K562 (cell line): ENCODE measurements around the gene TNNI2. TPM values are rescaled to one million over a fixed set of nuclear protein-coding genes. Genes with fewer than 3 reads are reported as not detected.

Experiments
- ATAC-seq: fragments of 200-7000 bp; cut with Tn5 transposase; 3 replicates; pipeline ENCODE4 v1.9.1; 2020; ENCODE audit warnings: moderate library complexity
- BruUV-seq: library from RNA; stranded (reverse); fragments of 400-500 nt; replicated peaks from 2 replicates; lab custom pipeline; 2021; lab: Mats Ljungman, UMichigan
- CTCF ChIA-PET: fragments of 300-600 bp; formaldehyde crosslinking; extraction: SDS; loops from one replicate; lab custom pipeline; 2021; ENCODE audit warnings: low intra/inter-chr PET ratio; lab: Yijun Ruan, JAX
- POLR2A ChIA-PET: fragments of 300-600, 350-650 bp; sonication (Branson Sonifier 250); formaldehyde crosslinking; extraction: SDS; loops from one replicate; lab custom pipeline; 2021; ENCODE audit warnings: antibody characterized with exemption, inconsistent platforms; lab: Yijun Ruan, JAX
- DNase-seq, 4 experiments: peaks; one replicate each; pipeline versions ENCODE4 v3.0.0 to v3.0.0-alpha.2; 2011 to 2018; ENCODE audit warnings: low spot score in 3 of 4, mixed read lengths in 3 of 4; ENCODE audit errors: extremely low read depth in 1 of 4
- FAIRE-seq: peaks from 2 replicates; lab custom pipeline; 2011; peaks lifted over from hg19 to GRCh38; lab: Jason Lieb, UNC
- H2AFZ ChIP-seq: 2 replicates; pipeline ENCODE4 v1.6.0; 2011; ENCODE audit warnings: low read depth, low read length, control low read depth, inconsistent platforms
- H3K27ac ChIP-seq: fragments of 200-600 bp; 3 replicates; pipeline ENCODE4 v1.8.0; 2011; ENCODE audit warnings: low read depth, mild to moderate bottlenecking, control low read depth, inconsistent platforms, low read length, moderate library complexity, mixed read lengths; ENCODE audit errors: extremely low read depth
- H3K27me3 ChIP-seq, 2 experiments: fragments of 300-600 bp in 1 of 2; 2 replicates in 1 of 2; 3 replicates in 1 of 2; pipeline versions ENCODE4 v1.6.0 to v1.8.0; 2011; ENCODE audit warnings: inconsistent platforms in 2 of 2, low read length in 2 of 2, mild to moderate bottlenecking in 1 of 2, mixed read lengths in 1 of 2, moderate library complexity in 1 of 2; ENCODE audit not compliant: control insufficient read depth in 2 of 2, insufficient read depth in 2 of 2
- H3K36me3 ChIP-seq: fragments of 300-600 bp; 3 replicates; pipeline ENCODE4 v1.8.0; 2011; ENCODE audit warnings: mild to moderate bottlenecking, low read length, inconsistent platforms; ENCODE audit not compliant: control insufficient read depth, insufficient read depth
- H3K4me1 ChIP-seq, 2 experiments: fragments of 200-600 bp in 1 of 2; replicated peaks in 1 of 2; 2 replicates in 1 of 2; 3 replicates in 1 of 2; pipeline versions ENCODE4 v1.5.1 to v1.8.0; 2011; ENCODE audit warnings: inconsistent platforms in 2 of 2, low read length in 2 of 2, mild to moderate bottlenecking in 1 of 2, mixed read lengths in 1 of 2, moderate library complexity in 1 of 2; ENCODE audit not compliant: control insufficient read depth in 2 of 2, insufficient read depth in 2 of 2
- H3K4me2 ChIP-seq: 2 replicates; pipeline ENCODE4 v1.6.1; 2011; ENCODE audit warnings: low read length, control low read depth, inconsistent platforms, mixed read lengths; ENCODE audit not compliant: insufficient read depth
- H3K4me3 ChIP-seq: fragments of 200-600 bp; sonication (generic), shearing (Covaris generic); 2 replicates; pipeline ENCODE4 v1.5.1; 2016; ENCODE audit warnings: control low read depth, inconsistent platforms
- H3K79me2 ChIP-seq: fragments of 200-600 bp; 3 replicates; pipeline ENCODE4 v1.8.0; 2011; ENCODE audit warnings: low read length, inconsistent platforms; ENCODE audit not compliant: control insufficient read depth, insufficient read depth
- H3K9ac ChIP-seq, 2 experiments: 2 replicates each; pipeline versions ENCODE4 v1.6.0 to v1.6.1; 2011; ENCODE audit warnings: low read depth in 2 of 2, low read length in 2 of 2, control low read depth in 1 of 2, inconsistent platforms in 1 of 2, mild to moderate bottlenecking in 1 of 2, mixed read lengths in 1 of 2; ENCODE audit not compliant: insufficient read depth in 1 of 2
- H3K9me1 ChIP-seq: one replicate; pipeline ENCODE4 v1.6.0; 2011; ENCODE audit warnings: inconsistent platforms, mild to moderate bottlenecking, low read length, moderate library complexity; ENCODE audit not compliant: control insufficient read depth, insufficient read depth
- H3K9me3 ChIP-seq: replicated peaks from 2 replicates; pipeline ENCODE4 v1.5.1; 2011; ENCODE audit warnings: low read depth, low read length, inconsistent platforms; ENCODE audit not compliant: control insufficient read depth, insufficient read depth
- H4K20me1 ChIP-seq: replicated peaks from 2 replicates; pipeline ENCODE4 v1.6.1; 2011; ENCODE audit warnings: low read length, inconsistent platforms, mixed read lengths; ENCODE audit not compliant: control insufficient read depth, insufficient read depth
- ZNF318 ChIP-seq, 2 experiments: fragments of 450-650 bp; IDR thresholded peaks; 2 replicates each; pipeline ENCODE4 v1.6.1; 2016; ENCODE audit warnings: mild to moderate bottlenecking in 2 of 2, borderline replicate concordance in 1 of 2, low read depth in 1 of 2, moderate library complexity in 1 of 2
- WGBS: fragments of 100-300 bp; shearing (Covaris generic); methylation state at CpG from one replicate; pipeline ENCODE4 v1.1.6; 2016; ENCODE audit warnings: low coverage, mixed read lengths; ENCODE audit not compliant: insufficient coverage; ENCODE audit errors: missing lambda C conversion rate; 5-methylcytosine and 5-hydroxymethylcytosine counted together
- in situ Hi-C: fragments of 300-500 bp; cut with MboI; formaldehyde crosslinking; loops from 4 replicates; pipeline ENCODE4 v1.15.0; 2018; ENCODE audit warnings: inconsistent platforms, mixed read lengths
- intact Hi-C: fragments of 100-400 bp; cut with micrococcal nuclease; formaldehyde crosslinking; loops from 2 replicates; pipeline ENCODE4 v1.14.2; 2022
- polyA plus RNA-seq, 8 experiments: library from polyadenylated mRNA; depleted of rRNA in 4 of 8; stranded (reverse) in 5 of 8; unstranded in 3 of 8; fragments of >200 nt; fragmentation: Nextera tagmentation in 2 of 8; fragmentation: Illumina TruSeq in 1 of 8; extraction: Ambion mirVana in 2 of 8; extraction: Trizol in 1 of 8; gene quantifications; 2 replicates each; pipeline versions ENCODE4 v1.2.1 to v1.2.3, GENCODE V29; 2011 to 2014; ENCODE audit warnings: inconsistent platforms in 1 of 8, missing spikeins in 1 of 8
- total RNA-seq, 7 experiments: library from RNA; depleted of rRNA in 6 of 7; stranded (reverse); fragments of >200 nt in 6 of 7; fragmentation: Illumina TruSeq in 2 of 7; extraction: Trizol in 2 of 7; gene quantifications; 2 replicates each; pipeline versions ENCODE4 v1.2.1 to v1.2.3, GENCODE V29; 2011 to 2021; ENCODE audit warnings: low replicate concordance in 1 of 7

The TNNI2 gene
- total and polyA plus RNA-seq, 9 of the 15 experiments (the other 6 are each of a cell fraction or from before 2014, with no cell fraction given): not detected

DNA sequence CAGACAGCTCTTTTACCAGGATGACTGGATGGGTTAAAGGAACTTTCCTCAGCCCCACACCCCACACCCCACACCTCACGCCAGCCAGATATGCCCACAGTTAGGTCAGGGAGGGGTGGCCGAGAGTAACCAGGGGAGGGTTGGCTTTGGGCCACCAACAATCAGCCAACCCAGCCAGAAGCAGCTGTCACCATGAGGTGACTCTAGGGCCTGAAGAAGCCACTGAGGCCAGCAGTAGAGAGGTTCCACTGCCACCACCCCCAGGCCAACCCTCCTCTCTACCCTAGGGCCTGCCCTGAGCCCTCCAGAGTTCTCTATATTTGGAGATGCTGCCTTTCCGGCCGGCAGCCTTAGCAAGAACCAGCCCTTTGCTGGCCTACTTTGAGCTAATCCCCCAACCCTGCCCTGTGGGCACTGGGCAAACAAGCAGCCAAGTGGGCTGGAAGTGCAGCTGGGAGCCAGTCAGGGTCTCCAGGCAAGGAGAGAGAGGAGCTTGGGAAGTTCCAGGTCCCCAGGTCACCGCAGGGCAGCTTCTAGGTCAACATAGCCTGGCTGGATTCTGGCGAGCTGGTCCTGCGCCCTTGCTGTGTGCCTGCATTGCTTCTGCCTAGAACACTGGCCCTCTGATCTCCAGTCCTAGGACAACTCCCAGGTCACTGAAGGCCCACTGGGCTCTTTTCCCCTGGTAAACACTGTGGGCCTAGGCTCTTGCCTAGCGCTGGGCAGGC, 16.0 kb upstream of the TNNI2 start:
- FAIRE-seq: no peak
- WGBS: 0% methylated on average over 7 of the region's 8 CpGs

More for the DNA sequence above, 16.0 kb upstream of the TNNI2 start:
- H3K79me2 ChIP-seq: no peaks in the 10 kb centered on the region
- H3K9me1 ChIP-seq: no peaks in the 10 kb centered on the region
- intact Hi-C loops: no loop called here
- H3K9ac ChIP-seq: no peak overlapping the region
- no peak overlapping the region for H3K27ac ChIP-seq
- H3K27me3 ChIP-seq: peaks cover 0 to 19% of the 10 kb centered on the region in 2 experiments; a peak in 2 of 5 replicates
- H2AFZ ChIP-seq: no peak overlapping the region
- ChIA-PET CTCF (interaction anchor here (0.8 kb wide), 1 partner anchor 328 kb away, joined by 3 read pairs; no protein-coding TSS in a partner anchor), POLR2A (interaction anchor here (0.6 to 0.8 kb wide), 2 partner anchors 59 to 130 kb away, joined by 3 read pairs; partner anchors contain the start of gene CTSD)
- H3K4me1 ChIP-seq: peaks cover 0 to 29% of the 10 kb centered on the region in 2 experiments; a peak in 2 of 5 replicates
- no TSS peak for BruUV-seq
- no peak for TF ChIP-seq ZNF318 (IDR thresholded peaks at IDR 0.05; ENCODE audit: borderline replicate concordance in 1 of 2, low read depth in 1 of 2)
- DNase-seq (no peak), ATAC-seq (no peak)
- H3K9me3 ChIP-seq: no peaks in the 10 kb centered on the region
- H4K20me1 ChIP-seq: no peaks in the 10 kb centered on the region; the same call in none of the 2 replicates
- no peaks in the 10 kb centered on the region for H3K36me3 ChIP-seq
- H3K4me2 ChIP-seq: no peak overlapping the region
- in situ Hi-C loops: loop anchor here (5.0 kb wide), 1 partner anchor 126 kb away; the partner anchor contains the start of gene KRTAP5-6
- H3K4me3 ChIP-seq: no peak overlapping the region
